Anterior cingulate cortex (tissue), 58 donors: ENCODE measurements around the gene DCDC1.

Experiments used
- DNase-seq, 58 donors: peaks; one replicate each; lab custom pipeline; 2025; lab: John Stamatoyannopoulos, UW

DCDC1 gene

DNA sequence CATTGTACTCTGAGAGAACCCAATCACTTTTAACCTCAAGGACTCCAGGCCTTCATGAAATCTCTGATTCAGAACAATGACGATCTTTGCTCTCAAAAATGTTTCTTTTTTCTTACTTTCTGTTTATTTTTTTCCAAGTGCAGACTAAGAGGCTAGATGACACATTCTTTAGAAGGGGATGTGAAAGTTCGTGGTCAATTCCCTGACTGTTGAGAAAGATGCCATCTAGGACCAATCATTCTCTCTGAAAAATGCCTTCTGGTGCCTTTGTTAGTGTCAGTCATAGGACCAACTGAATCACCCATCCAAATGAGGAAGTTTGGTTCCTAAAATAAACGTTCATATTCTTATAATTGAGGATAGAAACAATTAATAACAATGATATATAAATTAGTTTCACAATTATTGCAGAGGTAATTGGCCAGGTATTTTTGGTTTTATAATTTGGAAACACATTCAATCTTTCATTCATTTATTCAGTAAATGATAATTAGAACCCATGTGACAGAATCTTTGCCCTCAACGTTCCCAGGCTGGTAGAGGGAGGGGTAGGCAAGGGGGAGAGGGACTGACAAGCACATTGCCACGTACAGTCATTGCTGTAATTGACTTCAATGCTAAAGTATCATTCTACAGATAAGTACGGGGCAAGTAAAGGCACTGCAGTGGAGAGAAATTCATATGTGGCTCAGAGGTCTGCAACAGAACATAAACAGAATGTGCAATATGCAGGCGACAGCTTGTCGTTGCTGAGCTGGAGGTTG lies 450.0 kb downstream of the DCDC1 start:
- no peak for DNase-seq

DNA sequence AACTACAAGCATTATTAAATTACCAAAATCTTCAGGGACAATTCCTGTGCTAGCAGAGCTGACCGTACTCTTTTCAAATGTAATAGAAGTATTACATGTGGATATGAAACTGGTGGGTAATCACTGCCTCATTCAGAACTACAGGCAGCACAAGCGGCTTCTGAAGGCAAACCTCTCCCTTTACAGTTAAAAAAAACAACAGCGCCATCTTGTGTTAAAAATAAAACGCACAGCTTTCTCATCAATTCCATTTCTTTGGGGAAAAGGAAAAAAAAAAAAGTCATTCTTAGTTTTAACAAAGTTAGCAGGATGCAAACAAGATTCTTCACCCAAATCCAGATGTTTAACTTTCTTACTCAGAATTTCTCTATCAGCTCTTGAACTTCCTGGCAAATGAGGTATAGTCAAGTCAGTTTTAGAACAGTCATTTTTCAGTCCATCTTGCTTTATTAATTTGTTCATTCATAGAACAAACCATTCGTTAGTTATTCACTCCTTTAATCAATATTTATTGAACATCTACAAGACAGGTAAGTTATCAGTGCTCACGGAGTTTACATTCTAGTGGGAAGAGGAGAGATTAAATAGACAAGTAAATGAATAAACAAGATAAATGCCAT lies 451.6 kb downstream of the DCDC1 start:
- peak in 6 of 58 donors; percentile 0 to 56 (median 4) for DNase-seq

DNA sequence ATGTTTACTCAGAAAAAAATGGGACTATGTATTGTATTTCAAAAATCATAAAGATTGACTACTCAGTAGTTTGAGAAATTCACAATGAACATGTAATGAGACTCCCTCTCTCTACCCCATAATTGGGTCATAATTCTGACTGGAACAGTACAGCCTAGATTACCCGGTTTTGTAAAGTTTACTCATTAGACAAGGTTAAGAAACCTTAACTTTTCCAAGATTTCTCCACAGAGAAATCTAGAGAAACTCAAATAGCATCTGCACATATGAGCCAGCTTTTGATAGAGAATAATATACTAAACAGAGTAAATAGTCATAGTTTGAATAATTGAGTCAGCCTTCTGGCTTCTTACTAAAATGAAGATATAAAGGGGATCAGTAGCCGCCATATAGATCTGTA lies 452.3 kb downstream of the DCDC1 start:
- no peak for DNase-seq

DNA sequence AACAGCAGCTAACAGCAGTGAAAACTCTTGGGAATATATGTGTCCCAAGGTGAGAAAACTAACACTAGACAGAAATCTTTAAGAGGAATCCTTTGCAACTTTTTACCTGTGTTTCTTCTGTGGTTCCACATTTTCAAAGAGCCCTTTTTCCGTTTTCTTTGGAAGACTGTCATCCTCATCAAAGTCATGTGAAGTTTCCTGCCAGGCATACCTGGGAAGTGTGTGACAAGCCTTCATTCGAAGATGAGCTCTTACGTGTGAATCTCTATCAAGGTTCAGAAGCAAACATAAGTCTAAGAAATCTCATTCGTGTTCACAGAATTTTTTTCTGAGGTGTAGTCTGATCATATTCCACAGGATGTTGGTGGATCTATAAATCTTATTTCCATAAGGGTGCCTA lies 452.8 kb downstream of the DCDC1 start:
- DNase-seq: no peak

DNA sequence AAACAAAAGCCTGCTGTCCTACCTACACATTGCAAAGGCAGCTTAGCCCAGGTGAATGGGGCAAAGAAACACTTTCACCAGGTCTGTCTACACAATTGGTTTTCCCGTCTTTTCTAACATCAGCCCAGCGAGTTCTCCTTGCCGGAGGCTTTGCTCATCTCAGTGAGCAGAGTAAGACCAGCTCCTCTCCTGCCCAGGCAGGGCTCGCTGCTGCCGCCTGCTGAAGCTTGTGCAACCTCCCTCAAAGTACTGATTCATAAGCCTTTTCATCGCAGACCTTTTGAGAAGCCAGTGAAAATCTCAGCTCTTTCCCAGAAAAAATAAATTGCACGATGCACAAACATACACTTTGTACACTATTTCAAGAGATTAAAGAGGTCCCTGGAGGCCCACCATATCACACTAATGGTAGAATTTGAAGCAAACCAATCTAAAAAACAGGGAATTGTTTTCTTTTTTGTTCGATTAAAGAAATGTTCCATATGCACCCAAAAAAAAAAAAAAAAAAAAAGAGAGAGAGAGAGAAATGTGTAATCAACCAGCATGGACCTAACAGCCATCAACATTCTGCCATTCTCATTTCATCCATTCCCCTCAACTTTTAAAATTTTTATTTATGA lies 455.3 kb downstream of the DCDC1 start:
- DNase-seq: peak in 51 of 58 donors; percentile 3 to 77 (median 30)

DNA sequence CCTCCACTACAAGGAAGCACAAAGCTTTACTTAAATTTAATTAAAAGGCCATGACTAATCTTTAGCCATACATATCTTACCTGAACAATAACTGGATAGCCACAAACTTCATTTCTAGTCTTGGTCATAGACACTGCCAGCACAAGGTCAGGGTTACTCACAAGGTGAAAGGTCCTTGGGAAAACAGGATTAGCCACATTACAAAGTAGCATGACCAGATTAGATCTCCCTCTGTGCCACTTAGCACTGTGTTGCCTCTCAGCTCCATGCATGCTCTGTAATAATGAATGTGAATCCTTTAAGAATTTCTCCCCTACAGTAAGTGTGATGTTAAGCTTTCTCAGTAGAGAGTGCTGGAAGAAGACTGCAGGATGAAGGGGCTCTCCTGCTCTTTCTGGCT lies 458.3 kb downstream of the DCDC1 start:
- DNase-seq: no peak

DNA sequence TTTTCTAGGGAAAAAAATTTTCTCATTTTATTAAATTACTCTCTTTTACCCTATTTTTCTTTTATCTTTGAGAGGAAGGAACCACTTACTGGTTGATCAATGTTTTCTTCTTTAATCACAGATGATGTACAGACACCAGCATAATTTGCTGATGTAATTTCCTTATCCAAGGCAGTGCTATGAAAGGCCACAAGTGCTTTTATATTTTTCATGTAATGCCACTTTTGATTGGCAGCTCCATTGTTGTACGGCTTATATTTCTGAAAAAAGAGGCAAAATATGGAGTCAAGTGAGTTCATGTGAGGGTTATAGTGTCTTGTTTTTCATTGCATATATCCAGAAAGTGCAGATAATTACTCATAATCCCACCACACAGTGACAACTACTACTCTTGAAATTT lies 460.7 kb downstream of the DCDC1 start:
- no peak for DNase-seq

DNA sequence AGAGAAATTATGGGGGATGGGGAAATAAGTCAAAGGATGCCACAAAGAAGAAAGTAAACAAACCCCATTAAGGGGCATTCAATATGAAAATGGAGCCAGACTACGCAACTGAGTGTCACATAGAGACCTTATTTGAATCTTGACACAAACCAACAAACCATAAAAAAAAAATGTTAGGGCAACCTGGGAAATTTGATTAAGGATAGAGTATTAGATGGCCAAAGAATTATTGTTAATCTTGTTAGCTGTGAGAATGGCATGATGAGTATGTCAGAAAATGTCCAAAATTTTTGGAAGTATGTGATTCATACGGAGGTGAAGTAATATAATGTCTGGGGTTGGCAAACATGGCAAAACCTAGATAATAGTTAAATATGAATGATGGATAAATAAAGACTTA lies 461.3 kb downstream of the DCDC1 start:
- DNase-seq: no peak

DNA sequence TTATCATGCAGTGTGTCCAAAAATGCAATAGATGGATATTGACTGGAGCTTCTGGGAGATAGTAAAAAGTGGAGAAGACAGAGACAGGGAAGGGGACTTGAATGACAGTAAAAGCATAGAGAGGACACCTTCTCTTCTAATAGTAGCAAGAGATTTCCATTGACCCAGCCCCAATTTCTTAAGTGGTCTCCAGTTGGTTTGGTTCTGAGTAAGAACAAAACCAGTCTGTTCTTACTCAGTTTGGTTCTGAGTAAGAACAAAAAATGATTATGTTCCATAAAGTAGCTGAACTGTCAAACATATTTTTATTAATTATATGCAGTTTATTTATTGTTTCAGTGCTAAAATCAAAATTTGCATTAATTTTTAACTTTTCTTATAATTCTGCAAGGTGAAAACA lies 466.6 kb downstream of the DCDC1 start:
- no peak for DNase-seq

DNA sequence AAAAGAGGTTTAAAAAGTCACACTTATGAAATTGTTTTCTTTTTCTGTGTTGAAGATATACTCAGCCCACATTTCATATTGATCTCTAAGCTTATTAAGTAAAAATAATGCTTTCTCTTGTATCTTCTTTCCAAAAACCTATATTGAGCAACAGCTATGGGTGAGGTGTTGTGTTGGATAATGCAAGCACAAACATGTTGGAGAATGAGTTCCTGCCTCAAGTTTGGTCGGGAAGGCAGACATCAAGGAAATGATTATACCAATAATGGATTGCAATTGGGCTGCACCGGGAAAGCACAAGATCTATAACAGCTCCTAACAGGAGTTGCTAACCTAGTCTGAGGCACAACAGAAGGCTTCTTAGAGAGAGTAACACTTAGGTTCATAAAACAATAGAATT lies 474.5 kb downstream of the DCDC1 start:
- DNase-seq: no peak

DNA sequence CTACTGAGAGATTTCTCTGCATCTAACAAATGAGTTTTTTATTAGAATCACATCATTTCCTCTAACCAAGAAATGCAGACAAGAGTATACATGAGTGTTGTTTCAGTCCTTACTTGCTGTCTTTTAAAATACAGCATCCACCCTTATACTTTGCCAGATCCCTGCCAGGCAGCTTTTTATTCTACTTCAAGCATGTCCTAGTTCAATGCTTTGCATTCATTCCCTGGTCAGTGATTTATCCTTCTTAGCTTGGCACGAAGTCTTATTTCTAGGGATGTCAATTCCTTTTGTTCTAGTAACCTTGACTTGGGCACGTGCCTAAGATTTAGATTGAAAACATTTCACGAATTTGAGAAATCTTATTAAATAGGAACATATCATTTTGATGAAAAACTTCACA lies 476.2 kb downstream of the DCDC1 start:
- DNase-seq: no peak

DNA sequence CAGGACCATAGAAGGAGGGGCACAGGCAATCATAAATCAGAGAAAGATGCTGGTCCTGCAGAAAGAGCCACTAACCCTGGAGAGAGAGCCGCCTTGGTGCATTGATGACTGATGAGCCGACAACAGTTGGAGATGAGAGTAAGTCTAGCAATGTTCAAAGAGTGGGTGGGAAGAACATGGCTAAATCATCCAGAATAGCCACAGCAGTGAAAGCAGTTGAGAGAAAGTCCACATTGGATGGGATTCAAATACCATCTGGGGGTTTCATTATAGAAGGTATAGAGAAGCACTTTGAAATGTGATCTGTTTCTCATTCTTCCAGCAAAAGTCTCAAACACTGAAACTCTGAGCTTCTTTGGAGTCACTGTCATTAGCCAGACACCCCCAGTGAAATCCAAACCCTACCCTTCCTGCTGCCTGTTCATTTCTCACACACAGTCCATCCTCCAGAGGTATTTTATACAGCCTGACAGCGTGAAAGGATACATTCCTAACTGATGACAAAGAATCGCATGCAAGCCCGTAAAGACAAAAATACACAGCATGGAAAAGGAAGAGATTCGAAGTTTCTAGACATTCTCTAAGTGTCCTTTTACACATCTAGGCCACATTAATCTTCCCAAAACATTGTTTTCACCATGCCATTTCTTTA lies 480.3 kb downstream of the DCDC1 start:
- peak in 1 of 58 donors; percentile 3 for DNase-seq

DNA sequence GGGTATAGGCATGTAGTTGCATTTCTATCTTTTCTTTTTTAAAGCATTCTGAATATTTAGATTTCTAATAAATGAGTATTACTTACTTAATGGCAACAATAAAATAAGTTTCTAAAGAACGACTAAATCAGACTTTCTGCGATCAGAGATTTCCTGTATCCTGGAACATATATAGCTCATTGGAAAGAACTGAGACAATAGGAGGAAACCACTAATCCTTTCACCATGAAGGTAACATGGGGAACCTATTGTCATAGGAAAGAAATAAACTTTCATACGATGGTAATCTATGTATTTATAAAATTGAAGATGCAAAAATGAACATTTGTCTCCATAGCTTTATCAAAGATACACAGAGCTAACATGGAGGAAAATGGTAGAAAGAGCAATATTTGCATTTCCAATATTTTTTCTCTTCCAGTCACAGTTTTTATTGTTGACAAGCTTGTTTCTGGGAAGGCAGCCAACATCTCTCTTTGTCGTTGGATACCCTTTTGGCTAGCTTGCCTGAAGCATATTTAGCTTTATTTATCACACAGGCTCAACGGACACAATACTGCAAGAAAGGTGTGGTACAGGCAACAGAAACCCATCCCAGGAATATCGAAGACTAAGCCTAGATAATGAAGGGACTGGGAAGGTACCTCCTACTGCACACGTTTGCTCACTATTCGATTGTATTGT lies 490.1 kb downstream of the DCDC1 start:
- no peak for DNase-seq

DNA sequence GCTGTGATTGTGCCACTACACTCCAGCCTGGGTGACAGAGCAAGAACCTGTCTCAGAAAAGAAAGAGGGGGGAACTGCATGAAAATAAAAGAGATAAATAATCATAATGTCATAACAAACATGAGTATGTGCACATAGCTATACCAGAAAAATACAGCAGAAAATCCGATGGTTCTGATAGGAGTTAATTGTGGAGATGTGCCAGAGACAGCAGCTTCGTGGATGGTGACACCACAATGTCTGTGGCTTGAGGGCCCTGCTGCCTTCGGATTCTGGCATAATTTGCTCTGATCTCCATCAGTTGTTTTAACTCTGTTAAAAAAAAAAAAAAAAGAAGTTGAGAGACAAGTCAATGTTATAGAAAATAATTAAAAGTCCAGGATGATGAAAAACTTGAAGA lies 491.1 kb downstream of the DCDC1 start:
- DNase-seq: no peak

DNA sequence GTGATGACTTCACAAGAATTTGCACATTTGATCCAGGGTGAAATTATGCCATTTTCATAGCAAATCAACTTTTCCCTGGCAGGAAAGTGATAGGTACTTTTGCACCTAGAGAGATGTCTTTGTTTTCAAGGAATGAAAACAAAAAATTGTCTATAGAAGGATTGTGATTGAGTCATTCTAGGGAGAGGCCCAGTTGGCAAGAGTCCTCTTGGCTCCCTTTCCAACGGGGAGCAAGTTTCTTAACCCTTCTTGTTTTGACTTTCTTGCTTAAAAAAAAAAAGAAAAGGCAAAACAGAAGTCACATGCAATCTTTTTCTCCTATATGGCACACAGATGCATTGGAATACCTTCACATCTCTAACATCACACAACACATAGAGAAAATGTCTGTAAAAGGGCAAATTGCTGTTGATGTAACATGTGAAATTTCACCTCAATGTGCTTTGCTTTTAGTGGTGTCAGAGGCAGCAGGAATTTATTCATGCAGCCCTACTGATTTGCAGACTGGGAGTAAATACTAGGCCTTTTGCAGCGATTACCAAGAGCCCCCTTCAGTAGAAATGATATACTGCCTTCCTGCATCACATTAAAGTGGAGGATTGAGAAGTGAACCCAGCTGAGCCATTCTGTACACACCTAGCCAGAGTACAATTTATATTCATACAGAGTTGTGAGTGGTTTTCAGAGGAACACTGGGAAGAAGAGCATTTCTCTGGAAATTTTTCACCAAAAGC lies 492.7 kb downstream of the DCDC1 start:
- DNase-seq: no peak

DNA sequence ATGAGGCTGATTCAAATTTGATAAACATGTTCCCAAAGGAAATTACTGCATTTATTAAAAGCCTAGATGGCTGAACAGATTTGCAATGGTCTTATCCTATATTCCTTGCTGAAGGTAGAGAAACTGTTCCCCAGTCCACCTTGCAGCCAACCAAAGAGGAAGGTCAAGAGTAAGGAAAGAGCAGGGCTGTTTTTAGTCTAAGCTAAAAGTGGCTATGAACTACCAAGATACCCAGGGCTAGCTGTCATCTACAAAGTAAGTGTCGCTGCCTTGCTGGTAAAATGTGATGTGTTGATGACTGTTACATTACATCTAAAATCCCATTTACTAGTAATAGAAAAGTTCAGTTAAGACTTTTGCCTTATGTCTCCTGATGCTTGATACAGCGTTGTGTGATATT lies 493.3 kb downstream of the DCDC1 start:
- no peak for DNase-seq

DNA sequence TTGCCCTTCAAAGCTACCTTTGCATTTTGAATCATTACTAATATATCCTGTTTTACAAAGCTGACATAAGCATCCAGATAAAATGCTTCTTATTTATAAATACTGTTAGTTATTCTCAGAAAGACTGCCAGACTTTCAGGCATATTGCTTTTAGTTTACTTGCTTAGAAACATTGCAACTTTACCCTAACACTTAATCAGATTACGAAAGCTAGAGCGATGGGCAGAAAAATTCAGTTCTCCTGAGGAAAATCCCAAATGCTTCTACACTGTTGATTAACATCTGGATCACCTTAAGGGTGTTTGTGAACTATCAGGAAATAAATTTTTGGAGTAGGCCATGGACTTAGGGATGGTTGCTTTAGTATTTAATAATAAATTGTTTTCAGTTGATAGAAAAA lies 493.7 kb downstream of the DCDC1 start:
- no peak for DNase-seq

DNA sequence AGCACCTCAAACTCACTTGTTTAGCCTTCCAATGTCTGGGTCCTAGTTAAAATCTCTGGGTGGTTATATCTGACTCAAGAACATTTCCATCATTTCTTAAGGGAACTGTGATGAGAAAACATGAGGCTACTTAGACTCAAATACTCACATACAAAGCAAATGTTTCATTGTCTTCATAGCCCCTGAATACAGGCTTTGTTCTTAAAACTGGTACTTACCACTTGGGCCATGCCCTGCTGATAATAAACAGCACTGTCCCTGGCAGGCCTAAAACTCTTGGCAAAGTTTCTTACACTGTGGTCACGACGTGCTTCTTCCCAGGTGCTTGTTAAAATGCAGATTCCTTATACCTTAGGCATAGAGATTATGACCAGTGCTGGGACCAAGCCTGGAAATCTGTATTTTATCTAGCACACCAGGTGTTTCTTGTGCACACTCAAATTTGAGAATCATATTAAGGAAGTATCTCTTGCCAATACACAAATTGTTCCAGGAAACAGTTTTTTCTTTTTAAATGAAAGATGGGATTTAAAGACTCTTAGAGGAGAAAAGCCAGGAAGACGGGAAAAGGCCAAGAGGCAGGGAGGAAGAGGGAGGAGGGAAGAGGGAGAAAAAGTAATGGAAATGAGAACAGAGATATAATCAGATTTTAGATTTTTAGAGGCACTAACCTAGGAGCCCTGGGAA lies 495.5 kb downstream of the DCDC1 start:
- no peak for DNase-seq

DNA sequence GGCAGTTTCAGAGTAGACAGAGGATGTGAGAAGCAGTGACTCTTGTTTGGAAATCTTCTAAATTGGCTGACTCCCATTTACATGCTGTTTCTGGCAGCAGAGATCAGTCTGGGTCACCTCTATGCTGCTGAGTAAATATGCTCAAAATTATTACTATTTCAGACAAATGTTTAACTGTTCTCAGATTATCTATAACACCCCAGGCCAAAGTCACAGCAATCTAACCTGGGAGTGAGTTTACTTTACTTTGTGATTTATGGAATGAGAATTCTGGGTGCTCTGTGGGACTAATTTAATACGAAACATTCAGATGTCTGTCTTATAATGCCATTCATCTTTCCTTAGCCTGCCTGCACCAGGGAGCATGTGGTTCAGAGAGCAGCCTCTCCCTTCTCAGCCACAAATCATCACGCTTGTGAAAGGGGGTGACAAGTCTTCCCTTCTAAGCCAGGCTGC lies 500.9 kb downstream of the DCDC1 start:
- DNase-seq: no peak
